Loucy (cell line): ENCODE data around the gene BCL11A.

Source experiments
- H2AFZ ChIP-seq: fragments of 200-600 bp; sonication (generic); 2 replicates; pipeline ENCODE4 v1.6.0; 2016; ENCODE audit warnings: antibody characterized with exemption, mild to moderate bottlenecking, low read length, moderate library complexity
- H3F3A ChIP-seq: fragments of 200-600 bp; 2 replicates; pipeline ENCODE4 v1.6.0; 2016; ENCODE audit warnings: antibody characterized with exemption, low read depth, mild to moderate bottlenecking
- H3K27me3 ChIP-seq: fragments of 200-600 bp; sonication (generic); 2 replicates; pipeline ENCODE4 v1.6.1; 2014; ENCODE audit warnings: low read length, mild to moderate bottlenecking; ENCODE audit not compliant: insufficient read depth, poor library complexity, severe bottlenecking
- H3K36me3 ChIP-seq: fragments of 200-600 bp; sonication (generic); 2 replicates; pipeline ENCODE4 v1.6.1; 2016; ENCODE audit warnings: low read length; ENCODE audit not compliant: insufficient read depth
- H3K4me1 ChIP-seq: fragments of 200-600 bp; sonication (generic); 2 replicates; pipeline ENCODE4 v1.5.1; 2014; ENCODE audit warnings: low read length, mild to moderate bottlenecking; ENCODE audit not compliant: insufficient read depth, poor library complexity, severe bottlenecking
- H3K4me2 ChIP-seq: fragments of 200-600 bp; sonication (generic); 2 replicates; pipeline ENCODE4 v1.6.0; 2014; ENCODE audit warnings: antibody characterized with exemption, low read length, low read depth, mild to moderate bottlenecking; ENCODE audit not compliant: poor library complexity, severe bottlenecking
- H3K4me3 ChIP-seq: fragments of 200-600 bp; sonication (generic); 2 replicates; pipeline ENCODE4 v1.5.1; 2014; ENCODE audit warnings: low read length, mild to moderate bottlenecking, mixed read lengths; ENCODE audit not compliant: poor library complexity, severe bottlenecking
- H3K79me2 ChIP-seq: fragments of 200-600 bp; sonication (generic); 2 replicates; pipeline ENCODE4 v1.6.1; 2014; ENCODE audit warnings: low read length; ENCODE audit not compliant: insufficient read depth
- H3K9ac ChIP-seq: fragments of 200-600 bp; sonication (generic); 2 replicates; pipeline ENCODE4 v1.6.0; 2014; ENCODE audit warnings: mild to moderate bottlenecking, low read depth, low read length, moderate library complexity; ENCODE audit not compliant: poor library complexity, severe bottlenecking
- H3K9me2 ChIP-seq: fragments of 200-600 bp; sonication (generic); replicated peaks from 2 replicates; pipeline ENCODE4 v1.6.1; 2016; ENCODE audit warnings: low read depth, low read length, mixed read lengths
- H3K9me3 ChIP-seq: fragments of 200-600 bp; sonication (generic); 2 replicates; pipeline ENCODE4 v1.6.1; 2014; ENCODE audit warnings: mild to moderate bottlenecking, antibody characterized with exemption, low read length, low read depth; ENCODE audit not compliant: insufficient read depth
- H4K20me1 ChIP-seq: fragments of 200-600 bp; sonication (generic); 2 replicates; pipeline ENCODE4 v1.6.0; 2014; ENCODE audit warnings: antibody characterized with exemption, low read length, mild to moderate bottlenecking; ENCODE audit not compliant: insufficient read depth, poor library complexity, severe bottlenecking
- CTCF ChIP-seq: fragments of 200-600 bp; sonication (generic); conservative IDR thresholded peaks from 2 replicates; pipeline ENCODE4 v1.5.1; 2014; ENCODE audit warnings: mild to moderate bottlenecking, antibody characterized with exemption, low read length
- EZH2phosphoT487 ChIP-seq: fragments of 200-600 bp; IDR thresholded peaks from 2 replicates; pipeline ENCODE4 v1.6.1; 2018; ENCODE audit warnings: antibody characterized with exemption, mild to moderate bottlenecking, moderate library complexity, borderline replicate concordance

Gene BCL11A

GRCh38 chr2:60558536-60558935, 5.1 kb upstream of the BCL11A start:
- H3K4me1 ChIP-seq = peaks cover 19% of the 10 kb centered on the region
- H3K36me3 ChIP-seq = no peaks in the 10 kb centered on the region
- no peaks in the 10 kb centered on the region for H4K20me1 ChIP-seq
- TF ChIP-seq EZH2phosphoT487 (no peak), CTCF (no peak)
- no peak overlapping the region for H3K9ac ChIP-seq
- no peak overlapping the region for H2AFZ ChIP-seq
- no peaks in the 10 kb centered on the region for H3K9me3 ChIP-seq
- H3K4me3 ChIP-seq = no peak overlapping the region
- H3K79me2 ChIP-seq = no peaks in the 10 kb centered on the region
- no peaks in the 10 kb centered on the region for H3K27me3 ChIP-seq
- H3K9me2 ChIP-seq = no peaks in the 10 kb centered on the region
- no peaks in the 10 kb centered on the region for H3F3A ChIP-seq
- H3K4me2 ChIP-seq = no peak overlapping the region

- Histone ChIP-seq H4K20me1 (peaks cover 3% of the 10 kb centered on the region), H3K9me2 (no peaks in the 10 kb centered on the region), H3K27me3 (peaks cover 10% of the 10 kb centered on the region), H3K79me2 (peaks cover 8% of the 10 kb centered on the region; the same call in 1 of the 2 replicates), H3K36me3 (no peaks in the 10 kb centered on the region), H2AFZ (peak overlapping the region; percentile 38), H3F3A (no peaks in the 10 kb centered on the region), H3K4me1 (peaks cover 19% of the 10 kb centered on the region), H3K4me2 (peak overlapping the region; percentile 80), H3K4me3 (peak overlapping the region; percentile 93), H3K9ac (peak overlapping the region; percentile 72), H3K9me3 (no peaks in the 10 kb centered on the region)
- TF ChIP-seq CTCF (no peak), EZH2phosphoT487 (no peak)
These were observed 4.0 kb upstream of the BCL11A start for GRCh38 chr2:60557486-60557864.

GRCh38 chr2:60556576-60557485, 3.4 kb upstream of the BCL11A start:
- Histone ChIP-seq H3K9me2 (no peaks in the 10 kb centered on the region), H3K27me3 (peaks cover 17% of the 10 kb centered on the region), H4K20me1 (peaks cover 4% of the 10 kb centered on the region), H2AFZ (peak overlapping the region; percentile 38), H3K4me1 (peaks cover 19% of the 10 kb centered on the region), H3K36me3 (no peaks in the 10 kb centered on the region), H3K9ac (peak overlapping the region; percentile 72), H3K9me3 (no peaks in the 10 kb centered on the region), H3K79me2 (peaks cover 14% of the 10 kb centered on the region; the same call in 1 of the 2 replicates), H3F3A (no peaks in the 10 kb centered on the region), H3K4me2 (peak overlapping the region; percentile 80), H3K4me3 (peak overlapping the region; percentile 93)
- TF ChIP-seq CTCF (no peak), EZH2phosphoT487 (no peak)
